Heart right ventricle (tissue), 16 donors: ENCODE measurements around the gene OR4K2. TPM values are rescaled to one million over a fixed set of nuclear protein-coding genes. Genes with fewer than 3 reads are reported as not detected.

Experiments
- ATAC-seq, 8 donors: fragments of 200-7000 bp; cut with Tn5 transposase; one replicate each; pipeline ENCODE4 v1.9.1; 2020; ENCODE audit warnings: mild to moderate bottlenecking in 8 of 8, moderate library complexity in 8 of 8, moderate number of reproducible peaks in 1 of 8
- DNase-seq, 2 donors: peaks; one replicate each; pipeline ENCODE4 v3.0.0-alpha.2; 2020
- H3K27ac ChIP-seq, 10 donors: fragments of 200-600 bp; sonication (generic) in 2 of 10; one replicate each; pipeline versions ENCODE4 v1.5.0 to v1.8.0; 2020 to 2022; ENCODE audit warnings: mild to moderate bottlenecking in 3 of 10
- H3K27me3 ChIP-seq, 7 donors: fragments of 200-600 bp; one replicate each; pipeline ENCODE4 v1.8.0; 2021 to 2022; ENCODE audit warnings: mild to moderate bottlenecking in 2 of 7
- H3K36me3 ChIP-seq, 9 donors: fragments of 200-600 bp; sonication (generic) in 1 of 9; one replicate each; pipeline versions ENCODE4 v1.5.0 to v1.8.0; 2020 to 2022; ENCODE audit warnings: mild to moderate bottlenecking in 2 of 9
- H3K4me1 ChIP-seq, 9 donors: fragments of 200-600 bp; sonication (generic) in 1 of 9; one replicate each; pipeline versions ENCODE4 v1.5.0 to v1.8.0; 2020 to 2022; ENCODE audit warnings: mild to moderate bottlenecking in 4 of 9
- H3K4me3 ChIP-seq, 10 donors: fragments of 200-600 bp; sonication (generic) in 2 of 10; one replicate each; pipeline versions ENCODE4 v1.5.0 to v1.8.0; 2020 to 2022; ENCODE audit warnings: mild to moderate bottlenecking in 7 of 10, moderate library complexity in 2 of 10
- H3K9me3 ChIP-seq, 11 donors: fragments of 200-600 bp in 10 of 11; sonication (generic) in 2 of 11; one replicate each; pipeline versions ENCODE4 v1.5.0 to v1.8.0; 2013 to 2022; ENCODE audit warnings: mild to moderate bottlenecking in 2 of 11, control low read depth in 1 of 11, moderate library complexity in 1 of 11
- CTCF ChIP-seq, 9 donors: fragments of 200-600 bp; sonication (generic) in 2 of 9; IDR thresholded peaks; one replicate each; pipeline versions ENCODE4 v1.5.0 to v1.8.0; 2021 to 2022; ENCODE audit warnings: antibody characterized with exemption in 9 of 9, mild to moderate bottlenecking in 5 of 9, moderate library complexity in 1 of 9
- WGBS, 2 donors: extraction: QIAGEN DNeasy Blood & Tissue Kit; methylation state at CpG; one replicate each; pipeline ENCODE4 v1.1.7; 2013; ENCODE audit warnings: inconsistent platforms in 1 of 2; 5-methylcytosine and 5-hydroxymethylcytosine counted together
- intact Hi-C, 10 donors: fragments of 100-400 bp; cut with DNase I; formaldehyde crosslinking; loops; one replicate each; pipeline versions ENCODE4 v1.11.1 to v1.14.2; 2022
- polyA plus RNA-seq, 2 donors: library from polyadenylated mRNA; stranded (reverse); fragments of 200-250 nt; gene quantifications; one replicate each; pipeline ENCODE4 v1.2.3, GENCODE V29; 2013
- total RNA-seq, 10 donors: library from RNA; stranded (reverse); fragmentation: NEBNext Ultra II Directional in 3 of 10; extraction: Animal tissue kit (Norgen Biotek cat#: 25700) in 3 of 10; gene quantifications; one replicate each; pipeline versions ENCODE4 v1.2.1 to v1.2.4, GENCODE V29; 2021 to 2023
- donor health status: Arrhythmogenic right ventricular cardiomyopathy.
- donor health status: ischemic (EF 13 %, LVEDD 7.1; RV severe dilation, severe dysfunction).
- donor health status: healthy with polysubstance abuse.
- donor health status: DM: no; HTN: yes; CAD: no.
- donor health status: DM: no; HTN: no; CAD: no.
- donor health status: ischemic (EF 25% LVEDD 6.9; RV normal size, moderate dysfunction).
- donor health status: ischemic (EF 25% LVEDD 5.7; RV mildly dilated, moderate dysfunction).
- donor health status: healthy.
- donor health status: DM: yes; HTN: yes; CAD: no.
- donor health status: Ischemic cardiomyopathy.
- donor health status: ischemic (EF 35%, LVEDD 5.7; RV mildly dilated, moderate dysfunction).
- donor health status: nonischemic (EF 11% LVEDD 7.7; RV severe dilation, severe dysfunction).
- donor health status: DM: yes; HTN: yes; CAD: no.
- donor health status: PGD.
- donor health status: ischemic (EF 29% LVEDD 5.4; RV normal size, mild dysfunction).
- donor health status: nonischemic (EF 23%, LVEDD 6.1; RV moderate dilation, normal function).

OR4K2 gene
- total and polyA plus RNA-seq, 12 donors, result not detected

GRCh38 chr14:19900999-19901398, 26.1 kb downstream of the OR4K2 start:
- H3K4me3 ChIP-seq, result no peak overlapping the region
- intact Hi-C loops, result no loop called here
- ATAC-seq (no peak), DNase-seq (no peak)
- H3K27me3 ChIP-seq, result no peaks in the 10 kb centered on the region
- no peak overlapping the region for H3K27ac ChIP-seq
- H3K9me3 ChIP-seq, result peaks cover 0 to 91% (median 13%) of the 10 kb centered on the region in 11 donors
- 58 to 63% methylated on average over 3 of the region's 3 CpGs for WGBS, 2 donors
- H3K4me1 ChIP-seq, result no peaks in the 10 kb centered on the region
- TF ChIP-seq CTCF (IDR thresholded peaks at IDR 0.05), result no peak
- no peaks in the 10 kb centered on the region for H3K36me3 ChIP-seq

DNA sequence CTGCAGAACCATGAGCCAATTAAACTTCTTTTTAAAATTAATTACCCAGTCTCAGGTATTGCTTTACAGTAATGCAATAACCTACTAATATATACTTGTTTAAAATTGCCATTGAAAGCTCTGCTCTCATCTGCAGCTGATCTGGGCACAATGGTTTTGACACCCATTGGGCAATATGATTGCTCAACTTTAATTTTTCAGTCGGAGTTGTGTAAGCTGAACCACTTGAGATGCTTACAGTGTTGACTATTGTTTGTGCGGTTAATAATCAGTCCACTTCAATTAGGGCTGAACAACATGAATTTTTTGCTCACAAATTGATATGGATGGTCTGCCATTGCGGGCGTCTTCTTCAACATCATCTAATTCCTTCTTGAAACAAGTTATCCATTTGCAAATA, 27.5 kb downstream of the OR4K2 start:
- no peaks in the 10 kb centered on the region for H3K36me3 ChIP-seq
- intact Hi-C loops, result no loop called here
- DNase-seq (no peak), ATAC-seq (no peak)
- peaks cover 0 to 77% (median 0%) of the 10 kb centered on the region in 11 donors for H3K9me3 ChIP-seq
- no peaks in the 10 kb centered on the region for H3K4me1 ChIP-seq
- no peaks in the 10 kb centered on the region for H3K27me3 ChIP-seq
- H3K4me3 ChIP-seq, result no peak overlapping the region
- WGBS, 2 donors, result 75% methylated on average over 4 of the region's 4 CpGs
- H3K27ac ChIP-seq, result no peak overlapping the region
- TF ChIP-seq CTCF (IDR thresholded peaks at IDR 0.05), result no peak

DNA sequence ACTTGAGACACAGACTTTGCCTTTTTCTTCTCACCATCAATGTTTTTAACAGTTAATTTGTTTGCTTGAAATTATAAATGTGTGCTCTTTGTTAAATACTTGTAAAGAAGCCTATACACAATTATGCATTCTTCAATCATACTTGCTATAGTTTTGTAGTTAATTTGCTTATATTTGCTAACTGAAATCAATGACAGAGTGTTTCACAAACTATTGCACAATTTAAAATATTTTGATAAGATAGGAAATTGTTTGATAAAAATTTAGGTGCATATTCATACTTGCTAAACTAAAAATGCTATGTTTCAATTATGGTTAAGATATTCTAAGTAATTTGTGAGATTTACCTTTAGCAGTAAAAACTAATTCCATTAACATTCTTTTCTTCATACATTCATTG, 31.7 kb downstream of the OR4K2 start:
- TF ChIP-seq CTCF (IDR thresholded peaks at IDR 0.05), result no peak
- Histone ChIP-seq H3K9me3 (peaks cover 0 to 58% (median 0%) of the 10 kb centered on the region in 11 donors), H3K4me1 (no peaks in the 10 kb centered on the region), H3K4me3 (no peak overlapping the region), H3K27me3 (peaks cover 0 to 6% (median 0%) of the 10 kb centered on the region in 7 donors), H3K27ac (no peak overlapping the region), H3K36me3 (no peaks in the 10 kb centered on the region)
- ATAC-seq (no peak), DNase-seq (no peak)
- intact Hi-C loops, result no loop called here

DNA sequence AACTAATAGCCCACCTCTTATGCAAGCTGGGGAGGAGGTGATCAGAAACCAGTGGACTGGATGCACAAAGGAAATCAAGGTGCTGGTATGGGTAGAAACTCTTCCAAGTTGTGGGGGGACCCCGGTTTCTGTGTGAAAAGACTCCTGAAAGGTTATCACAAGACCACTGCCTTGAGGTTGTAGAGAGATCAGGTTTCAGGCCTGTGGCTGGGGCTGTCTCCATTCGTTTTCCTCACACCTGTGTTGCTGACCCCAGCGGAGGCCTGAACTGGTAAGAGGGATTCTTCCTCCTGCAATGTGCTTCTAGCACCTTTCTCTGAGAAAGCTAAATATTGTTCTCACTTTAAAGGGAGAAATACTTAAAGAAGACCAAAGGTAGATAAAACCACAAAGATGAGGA, 36.2 kb downstream of the OR4K2 start:
- H3K4me3 ChIP-seq, result no peak overlapping the region
- ATAC-seq (no peak), DNase-seq (no peak)
- no peak for TF ChIP-seq CTCF (IDR thresholded peaks at IDR 0.05)
- no peaks in the 10 kb centered on the region for H3K36me3 ChIP-seq
- WGBS, 2 donors, result 35 to 46% methylated on average over 3 of the region's 3 CpGs
- H3K9me3 ChIP-seq, result peaks cover 0 to 27% (median 0%) of the 10 kb centered on the region in 11 donors
- H3K4me1 ChIP-seq, result no peaks in the 10 kb centered on the region
- intact Hi-C loops, result no loop called here
- peaks cover 0 to 6% (median 0%) of the 10 kb centered on the region in 7 donors for H3K27me3 ChIP-seq
- no peak overlapping the region for H3K27ac ChIP-seq
